Measurements from ENCODE around the gene UTS2R.

GRCh38 chr17:82397449-82398335 is 26.1 kb downstream of the UTS2R start:
- TF ChIP-seq CTCF (IDR thresholded peaks at IDR 0.05; ENCODE audit: poor library complexity, severe bottlenecking) (no peak), EP300 (conservative IDR thresholded peaks at IDR 0.05; ENCODE audit: poor library complexity, severe bottlenecking) (no peak), POLR2AphosphoS5 (IDR thresholded peaks at IDR 0.05) (no peak), SMC3 (conservative IDR thresholded peaks at IDR 0.05; ENCODE audit: poor library complexity) (no peak), RAD21 (conservative IDR thresholded peaks at IDR 0.05) (no peak), EZH2 (IDR thresholded peaks at IDR 0.05; ENCODE audit: borderline replicate concordance, insufficient read depth, low read length, poor library complexity, severe bottlenecking) (no peak), MXI1 (conservative IDR thresholded peaks at IDR 0.05; ENCODE audit: poor library complexity, severe bottlenecking) (no peak)
